ENCODE measurements around the gene LNX1. TPM values are rescaled to one million over a fixed set of nuclear protein-coding genes. Genes with fewer than 3 reads are reported as not detected.

Gene LNX1
- total and polyA plus RNA-seq, 9 of the 15 experiments (the other 6 are each of a cell fraction or from before 2014, with no cell fraction given), result 0.40 to 3.6 (median 2.2) TPM

- no peak for FAIRE-seq
- Histone ChIP-seq H3K9ac (ENCODE audit: insufficient read depth in 1 of 2, low read depth in 2 of 2, low read length in 2 of 2) (no peak overlapping the region), H4K20me1 (replicated peaks; ENCODE audit: control insufficient read depth, insufficient read depth, low read length) (no peaks in the 10 kb centered on the region), H3K4me2 (ENCODE audit: insufficient read depth, low read length) (no peak overlapping the region), H2AFZ (ENCODE audit: low read depth, low read length) (no peak overlapping the region), H3K79me2 (ENCODE audit: control insufficient read depth, insufficient read depth, low read length) (no peaks in the 10 kb centered on the region), H3K9me1 (ENCODE audit: control insufficient read depth, insufficient read depth, low read length) (no peaks in the 10 kb centered on the region), H3K27me3 (ENCODE audit: control insufficient read depth in 2 of 2, insufficient read depth in 2 of 2, low read length in 2 of 2) (no peaks in the 10 kb centered on the region), H3K9me3 (replicated peaks; ENCODE audit: control insufficient read depth, insufficient read depth, low read depth, low read length) (no peaks in the 10 kb centered on the region), H3K36me3 (ENCODE audit: control insufficient read depth, insufficient read depth, low read length) (no peaks in the 10 kb centered on the region), H3K27ac (ENCODE audit: extremely low read depth, low read depth, low read length) (no peak overlapping the region), H3K4me1 (replicated peaks in 1 of 2; ENCODE audit: control insufficient read depth in 2 of 2, insufficient read depth in 2 of 2, low read length in 2 of 2) (peaks cover 4 to 5% of the 10 kb centered on the region in 2 experiments; a peak in 2 of 5 replicates), H3K4me3 (no peak overlapping the region)
- 10% methylated on average over 3 of the region's 3 CpGs for WGBS (ENCODE audit: insufficient coverage, low coverage, missing lambda C conversion rate)
- intact Hi-C loops (cut with micrococcal nuclease), result no loop called here
- no peak for ATAC-seq
- BruUV-seq (replicated peaks), result no TSS peak
- POLR2A ChIA-PET, result no interaction called here
- in situ Hi-C loops (cut with MboI), result no loop called here
- no peak for DNase-seq (ENCODE audit: extremely low read depth in 1 of 4, low spot score in 3 of 4)
- CTCF ChIA-PET (ENCODE audit: low intra/inter-chr PET ratio), result no interaction called here
- no peak for TF ChIP-seq GATA2 (CRISPR knock-in tag; IDR thresholded peaks at IDR 0.05)
- no peak for TF ChIP-seq ZBTB11 (CRISPR knock-in tag; IDR thresholded peaks at IDR 0.05)
- TF ChIP-seq RNF219 (CRISPR knock-in tag; IDR thresholded peaks at IDR 0.05), result no peak
- TF ChIP-seq ATF1 (CRISPR knock-in tag; IDR thresholded peaks at IDR 0.05), result no peak
- TF ChIP-seq ATF1 (tag; IDR thresholded peaks at IDR 0.05), result no peak
- TF ChIP-seq TCF7L2 (IDR thresholded peaks at IDR 0.05; ENCODE audit: low read depth, low read length), result no peak
- no peak for TF ChIP-seq HDGF (IDR thresholded peaks at IDR 0.05)
- TF ChIP-seq DLX4 (CRISPR knock-in tag; IDR thresholded peaks at IDR 0.05), result no peak
- TF ChIP-seq ZNF511 (CRISPR knock-in tag; IDR thresholded peaks at IDR 0.05), result no peak
- TF ChIP-seq ZNF668 (CRISPR knock-in tag; IDR thresholded peaks at IDR 0.05), result no peak
- no peak for TF ChIP-seq EZH2 (IDR thresholded peaks at IDR 0.05; ENCODE audit: borderline replicate concordance, low read depth, low read length)
- no peak for TF ChIP-seq NBN (IDR thresholded peaks at IDR 0.05; ENCODE audit: low read depth)
- TF ChIP-seq MNT (conservative IDR thresholded peaks at IDR 0.05), result no peak
- no peak for TF ChIP-seq XRCC4 (IDR thresholded peaks at IDR 0.05; ENCODE audit: extremely low read depth, insufficient read depth, insufficient read length)
- TF ChIP-seq TARDBP (IDR thresholded peaks at IDR 0.05), result no peak
- no peak for TF ChIP-seq RBBP5 (IDR thresholded peaks at IDR 0.05; ENCODE audit: borderline replicate concordance, insufficient read depth, low read length, poor library complexity, severe bottlenecking)
Measured at GRCh38 chr4:53580274-53580673, 11.0 kb downstream of the LNX1 start.
